Adrenal gland (tissue), 12 donors: ENCODE measurements around the gene ITPK1. TPM values are rescaled to one million over a fixed set of nuclear protein-coding genes. Genes with fewer than 3 reads are reported as not detected.
"Not testable (repeated sequence)": the region's sequence is repeated elsewhere in the genome, so short reads cannot be mapped to it uniquely, and the experiment has no call there.

ENCODE experiments used
- DNase-seq, 7 donors: peaks; one replicate each; pipeline ENCODE4 v3.0.0-alpha.2; 2019 to 2020
- H3K27ac ChIP-seq, 5 donors: fragments of 200-600 bp; sonication (generic) in 4 of 5; 1 replicate in 3 of 5; 2 replicates in 2 of 5; pipeline versions ENCODE4 v1.5.1 to v1.8.0; 2016 to 2020; ENCODE audit warnings: mild to moderate bottlenecking in 1 of 5
- H3K27me3 ChIP-seq: fragments of 200-600 bp; 2 replicates; pipeline ENCODE4 v1.8.0; 2021
- H3K36me3 ChIP-seq, 2 donors: fragments of 200-600 bp; replicated peaks in 1 of 2; 1 replicate in 1 of 2; 2 replicates in 1 of 2; pipeline versions ENCODE4 v1.5.1 to v1.8.0; 2018 to 2022
- H3K4me1 ChIP-seq, 2 donors: fragments of 200-600 bp; replicated peaks in 1 of 2; 1 replicate in 1 of 2; 2 replicates in 1 of 2; pipeline versions ENCODE4 v1.5.1 to v1.8.0; 2018 to 2021
- H3K4me3 ChIP-seq, 4 donors: fragments of 200-600 bp; sonication (generic) in 3 of 4; one replicate each; pipeline ENCODE4 v1.5.1; 2016 to 2018
- H3K9me3 ChIP-seq, 3 donors: fragments of 200-600 bp; sonication (generic) in 1 of 3; replicated peaks in 1 of 3; 1 replicate in 2 of 3; 2 replicates in 1 of 3; pipeline versions ENCODE4 v1.5.1 to v1.8.0; 2016 to 2021
- POLR2A ChIP-seq, 2 donors: fragments of 450-650 bp; IDR thresholded peaks; one replicate each; pipeline ENCODE4 v1.6.1; 2017; ENCODE audit warnings: antibody characterized with exemption in 2 of 2, mild to moderate bottlenecking in 2 of 2, moderate library complexity in 1 of 2
- WGBS, 4 donors: extraction: QIAGEN DNeasy Blood & Tissue Kit in 2 of 4; methylation state at CpG; one replicate each; pipeline versions ENCODE4 v1.1.5 to v1.1.7; 2013 to 2017; 5-methylcytosine and 5-hydroxymethylcytosine counted together
- intact Hi-C, 2 donors: fragments of 100-400 bp; cut with DNase I; formaldehyde crosslinking; loops; one replicate each; pipeline versions ENCODE4 v1.14.1 to v1.15.0; 2022 to 2023
- polyA plus RNA-seq, 3 donors: library from polyadenylated mRNA; stranded (reverse); fragments of 200-250 nt in 2 of 3; fragments of 350-450 nt in 1 of 3; fragmentation: Illumina TruSeq in 1 of 3; extraction: RNeasy Lipid Tissue Mini Kit (QIAGEN cat#74804) in 1 of 3; gene quantifications; one replicate each; pipeline ENCODE4 v1.2.3, GENCODE V29; 2013 to 2014
- total RNA-seq, 9 donors: library from RNA; depleted of rRNA in 4 of 9; stranded (reverse); fragments of >200 nt in 4 of 9; fragments of 120-200 nt in 1 of 9; fragmentation: NEBNext Ultra II Directional in 1 of 9; extraction: Animal tissue kit (Norgen Biotek cat#: 25700) in 1 of 9; gene quantifications; one replicate each; pipeline versions ENCODE4 v1.1.0 to v1.2.4, GENCODE V29; 2013 to 2023
- TF ChIP-seq, protein P1 (sequence below), 6 experiments: fragments of 450-650 bp in 4 of 6; fragments of 200-600 bp in 2 of 6; sonication (generic) in 1 of 6; IDR thresholded peaks; 1 replicate in 5 of 6; 2 replicates in 1 of 6; pipeline versions ENCODE4 v1.5.1 to v1.8.0; 2016 to 2021; ENCODE audit warnings: antibody characterized with exemption in 6 of 6, mild to moderate bottlenecking in 2 of 6, moderate library complexity in 1 of 6
- donor health status: healthy with polysubstance abuse.
- donor health status: Bipolar disorder and iron deficiency.
- donor health status: DM: yes; HTN: yes; CAD: no.
- donor health status: DM: no; HTN: no; CAD: no.
- donor health status: DM: no; HTN: no; CAD: no.
- donor health status: DM: yes; HTN: yes; CAD: no.

The ITPK1 gene
- total and polyA plus RNA-seq, 12 donors = 28.1 to 182 (median 49.2) TPM

- intact Hi-C loops = no loop called here
- Histone ChIP-seq H3K27ac (no peak overlapping the region), H3K9me3 (no peaks in the 10 kb centered on the region), H3K4me3 (no peak overlapping the region), H3K4me1 (peaks cover 0 to 11% of the 10 kb centered on the region in 2 donors), H3K36me3 (no peaks in the 10 kb centered on the region), H3K27me3 (no peaks in the 10 kb centered on the region)
- DNase-seq = no peak
- TF ChIP-seq, protein P1, sequence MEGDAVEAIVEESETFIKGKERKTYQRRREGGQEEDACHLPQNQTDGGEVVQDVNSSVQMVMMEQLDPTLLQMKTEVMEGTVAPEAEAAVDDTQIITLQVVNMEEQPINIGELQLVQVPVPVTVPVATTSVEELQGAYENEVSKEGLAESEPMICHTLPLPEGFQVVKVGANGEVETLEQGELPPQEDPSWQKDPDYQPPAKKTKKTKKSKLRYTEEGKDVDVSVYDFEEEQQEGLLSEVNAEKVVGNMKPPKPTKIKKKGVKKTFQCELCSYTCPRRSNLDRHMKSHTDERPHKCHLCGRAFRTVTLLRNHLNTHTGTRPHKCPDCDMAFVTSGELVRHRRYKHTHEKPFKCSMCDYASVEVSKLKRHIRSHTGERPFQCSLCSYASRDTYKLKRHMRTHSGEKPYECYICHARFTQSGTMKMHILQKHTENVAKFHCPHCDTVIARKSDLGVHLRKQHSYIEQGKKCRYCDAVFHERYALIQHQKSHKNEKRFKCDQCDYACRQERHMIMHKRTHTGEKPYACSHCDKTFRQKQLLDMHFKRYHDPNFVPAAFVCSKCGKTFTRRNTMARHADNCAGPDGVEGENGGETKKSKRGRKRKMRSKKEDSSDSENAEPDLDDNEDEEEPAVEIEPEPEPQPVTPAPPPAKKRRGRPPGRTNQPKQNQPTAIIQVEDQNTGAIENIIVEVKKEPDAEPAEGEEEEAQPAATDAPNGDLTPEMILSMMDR (IDR thresholded peaks at IDR 0.05) = no peak
- TF ChIP-seq POLR2A (IDR thresholded peaks at IDR 0.05) = no peak
- 78 to 86% (median 84%) methylated on average over 9 of the region's 9 CpGs for WGBS, 4 donors
Measured at GRCh38 chr14:93146119-93146518, 30.4 kb upstream of the ITPK1 start.

GRCh38 chr14:93142854-93143652 lies 27.3 kb upstream of the ITPK1 start:
- Histone ChIP-seq H3K36me3 (no peaks in the 10 kb centered on the region), H3K4me3 (no peak overlapping the region), H3K9me3 (no peaks in the 10 kb centered on the region), H3K27ac (no peak overlapping the region), H3K4me1 (no peaks in the 10 kb centered on the region), H3K27me3 (no peaks in the 10 kb centered on the region)
- intact Hi-C loops = no loop called here
- 56 to 77% (median 71%) methylated on average over 12 to 13 of the region's 13 CpGs for whole genome bisulfite sequencing, 4 donors
- TF ChIP-seq, protein P1 (IDR thresholded peaks at IDR 0.05) = no peak
- no peak for TF ChIP-seq POLR2A (IDR thresholded peaks at IDR 0.05)
- DNase-seq = no peak

DNA sequence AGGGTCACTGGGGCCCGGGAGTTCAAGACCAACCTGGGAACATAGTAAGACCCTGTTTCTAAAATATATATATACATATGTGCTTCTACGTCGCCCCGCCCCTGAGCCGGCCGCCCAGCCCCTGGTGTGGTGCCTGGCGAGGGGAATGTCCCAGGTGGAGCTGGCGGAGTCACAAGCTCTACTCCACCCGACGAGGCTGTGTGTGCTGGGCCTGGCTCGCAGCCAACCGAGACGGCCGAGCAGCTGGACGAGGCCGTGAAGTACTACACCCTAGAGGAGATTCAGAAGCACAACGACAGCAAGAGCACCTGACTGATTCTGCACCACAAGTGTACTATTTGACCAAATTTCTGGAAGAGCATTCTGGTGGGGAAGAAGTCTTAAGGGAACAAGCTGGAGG lies 22.1 kb upstream of the ITPK1 start:
- 23 to 42% (median 40%) methylated on average over 7 to 17 of the region's 17 CpGs for WGBS, 4 donors
- H3K27ac ChIP-seq = no peak overlapping the region
- H3K9me3 ChIP-seq = no peaks in the 10 kb centered on the region
- peak in 6 of 7 donors; percentile 30 to 68 (median 38) for DNase-seq
- H3K36me3 ChIP-seq = no peaks in the 10 kb centered on the region
- no peak overlapping the region for H3K4me3 ChIP-seq
- TF ChIP-seq POLR2A (IDR thresholded peaks at IDR 0.05) = no peak
- TF ChIP-seq, protein P1 (IDR thresholded peaks at IDR 0.05) = no peak
- no peaks in the 10 kb centered on the region for H3K4me1 ChIP-seq
- intact Hi-C loops = loop anchor here in 1 of 2 donors (5.0 kb wide), 1 partner anchor 186 kb away; no protein-coding TSS in a partner anchor
- no peaks in the 10 kb centered on the region for H3K27me3 ChIP-seq

GRCh38 chr14:93136508-93136907 lies 20.8 kb upstream of the ITPK1 start:
- 61 to 84% (median 74%) methylated on average over 11 to 13 of the region's 13 CpGs for WGBS, 4 donors
- not testable (repeated sequence) for H3K36me3 ChIP-seq, DNase-seq, H3K27me3 ChIP-seq, H3K4me1 ChIP-seq, H3K4me3 ChIP-seq, H3K27ac ChIP-seq, H3K9me3 ChIP-seq
- intact Hi-C loops = loop anchor here in 1 of 2 donors (5.0 kb wide), 1 partner anchor 184 kb away; no protein-coding TSS in a partner anchor
